HCT116 (cell line): ENCODE measurements around the gene TCF15. TPM values are rescaled to one million over a fixed set of nuclear protein-coding genes. Genes with fewer than 3 reads are reported as not detected.

Experiments used
- ATAC-seq: fragments of 200-7000 bp; cut with Tn5 transposase; 2 replicates; pipeline ENCODE4 v1.9.1; 2020; ENCODE audit warnings: mild to moderate bottlenecking, moderate library complexity
- BruUV-seq: library from RNA; stranded (reverse); fragments of 400-500 nt; replicated peaks from 2 replicates; lab custom pipeline; 2021; lab: Mats Ljungman, UMichigan
- CTCF ChIA-PET: fragments of 300-600 bp; sonication (Branson Sonifier 250); formaldehyde crosslinking; loops from one replicate; lab custom pipeline; 2021; ENCODE audit warnings: antibody characterized with exemption; lab: Charles Lee
- POLR2A ChIA-PET: fragments of 300-600, 350-600 bp; sonication (Branson Sonifier 250); formaldehyde crosslinking; loops from one replicate; lab custom pipeline; 2021; ENCODE audit warnings: antibody characterized with exemption; lab: Charles Lee
- RAD21 ChIA-PET, 2 experiments: fragments of 300-600 bp; sonication (Branson Sonifier 250); formaldehyde crosslinking; loops; one replicate each; lab custom pipeline; 2023; ENCODE audit warnings: low total read pairs in 2 of 2; ENCODE audit not compliant: uncharacterized antibody in 2 of 2, unreplicated experiment in 2 of 2, low non-redundant PET in 1 of 2; lab: Charles Lee
- DNase-seq: peaks from one replicate; pipeline ENCODE4 v3.0.0-alpha.2; 2010; ENCODE audit warnings: low read depth, low spot score
- H2AFZ ChIP-seq: fragments of 200-600 bp; shearing (Covaris generic), sonication (generic); 2 replicates; pipeline ENCODE4 v1.6.1; 2017; ENCODE audit warnings: low read depth, mixed run types, mixed read lengths, antibody characterized with exemption, low read length; ENCODE audit not compliant: poor library complexity, severe bottlenecking
- H3K27ac ChIP-seq: 2 replicates; pipeline ENCODE4 v1.5.1; 2012; ENCODE audit warnings: low read depth, low read length
- H3K27me3 ChIP-seq: fragments of 200-600 bp; sonication (generic); 2 replicates; pipeline ENCODE4 v1.6.1; 2016; ENCODE audit warnings: mixed run types, low read length, mixed read lengths; ENCODE audit not compliant: insufficient read depth
- H3K36me3 ChIP-seq, 2 experiments: fragments of 200-500 bp in 1 of 2; fragments of 200-600 bp in 1 of 2; sonication (Bioruptor generic) in 1 of 2; sonication (generic) in 1 of 2; 2 replicates each; pipeline versions ENCODE4 v1.5.1 to v1.6.1; 2014 to 2016; ENCODE audit warnings: low read length in 2 of 2, inconsistent platforms in 1 of 2, mixed read lengths in 1 of 2, mixed run types in 1 of 2; ENCODE audit not compliant: insufficient read depth in 2 of 2, control insufficient read depth in 1 of 2
- H3K4me1 ChIP-seq, 2 experiments: fragments of 200-600 bp in 1 of 2; sonication (generic) in 1 of 2; 2 replicates each; pipeline versions ENCODE4 v1.5.1 to v1.6.1; 2012 to 2017; ENCODE audit warnings: low read length in 2 of 2, inconsistent platforms in 1 of 2, mild to moderate bottlenecking in 1 of 2, mixed read lengths in 1 of 2, mixed run types in 1 of 2, moderate library complexity in 1 of 2; ENCODE audit not compliant: insufficient read depth in 2 of 2, control insufficient read depth in 1 of 2
- H3K4me2 ChIP-seq: fragments of 200-600 bp; sonication (generic); 2 replicates; pipeline ENCODE4 v1.6.1; 2017; ENCODE audit warnings: mixed run types, low read length, mixed read lengths
- H3K4me3 ChIP-seq, 2 experiments: fragments of 200-600 bp in 1 of 2; sonication (generic) in 1 of 2; replicated peaks in 1 of 2; 2 replicates each; pipeline ENCODE4 v1.5.1; 2011 to 2016; ENCODE audit warnings: low read length in 2 of 2, control low read depth in 1 of 2, low read depth in 1 of 2, mild to moderate bottlenecking in 1 of 2, mixed read lengths in 1 of 2, mixed run types in 1 of 2
- H3K79me2 ChIP-seq: fragments of 200-600 bp; sonication (generic); 2 replicates; pipeline ENCODE4 v1.6.1; 2017; ENCODE audit warnings: mild to moderate bottlenecking, mixed run types, low read length, moderate library complexity, mixed read lengths; ENCODE audit not compliant: insufficient read depth
- H3K9ac ChIP-seq: fragments of 200-600 bp; sonication (generic); 2 replicates; pipeline ENCODE4 v1.6.1; 2016; ENCODE audit warnings: low read length, mixed read lengths
- H3K9me2 ChIP-seq: fragments of 200-600 bp; sonication (generic), shearing (Covaris generic); 2 replicates; pipeline ENCODE4 v1.6.1; 2017; ENCODE audit warnings: mixed run types, mild to moderate bottlenecking, moderate library complexity; ENCODE audit not compliant: insufficient read depth
- H3K9me3 ChIP-seq, 2 experiments: fragments of 200-500 bp in 1 of 2; fragments of 200-600 bp in 1 of 2; sonication (Bioruptor generic) in 1 of 2; sonication (generic) in 1 of 2; 2 replicates each; pipeline ENCODE4 v1.6.1; 2014 to 2017; ENCODE audit warnings: low read length in 2 of 2, mixed read lengths in 2 of 2, inconsistent platforms in 1 of 2, low read depth in 1 of 2, mild to moderate bottlenecking in 1 of 2, mixed run types in 1 of 2, moderate library complexity in 1 of 2; ENCODE audit not compliant: control insufficient read depth in 1 of 2, insufficient read depth in 1 of 2
- H4K20me1 ChIP-seq: fragments of 200-600 bp; sonication (generic), shearing (Covaris generic); 2 replicates; pipeline ENCODE4 v1.6.1; 2017; ENCODE audit warnings: mixed run types, mild to moderate bottlenecking, moderate library complexity; ENCODE audit not compliant: insufficient read depth
- ATF3 ChIP-seq: IDR thresholded peaks from 2 replicates; pipeline ENCODE4 v1.6.1; 2012
- CBX3 ChIP-seq: IDR thresholded peaks from 2 replicates; pipeline ENCODE4 v1.6.1; 2012; ENCODE audit warnings: low read depth
- CEBPB ChIP-seq: IDR thresholded peaks from 2 replicates; pipeline ENCODE4 v1.6.1; 2012; ENCODE audit warnings: low read depth
- ELF1 ChIP-seq: IDR thresholded peaks from 2 replicates; pipeline ENCODE4 v1.6.1; 2012; ENCODE audit warnings: low read depth, borderline replicate concordance
- EZH2phosphoT487 ChIP-seq: fragments of 200-600 bp; IDR thresholded peaks from 2 replicates; pipeline ENCODE4 v1.6.1; 2018; ENCODE audit warnings: antibody characterized with exemption, borderline replicate concordance
- MAX ChIP-seq: IDR thresholded peaks from 2 replicates; pipeline ENCODE4 v1.6.1; 2012
- POLR2AphosphoS5 ChIP-seq: IDR thresholded peaks from 2 replicates; pipeline ENCODE4 v1.6.1; 2011; ENCODE audit warnings: mild to moderate bottlenecking, low read depth, low read length, moderate library complexity
- RAD21 ChIP-seq: IDR thresholded peaks from 2 replicates; pipeline ENCODE4 v1.6.1; 2012; ENCODE audit warnings: low read depth, mild to moderate bottlenecking
- SP1 ChIP-seq: IDR thresholded peaks from 2 replicates; pipeline ENCODE4 v1.6.1; 2012; ENCODE audit warnings: low read depth
- SRF ChIP-seq: IDR thresholded peaks from 2 replicates; pipeline ENCODE4 v1.6.1; 2012; ENCODE audit warnings: low read depth
- TCF7L2 ChIP-seq: IDR thresholded peaks from 2 replicates; pipeline ENCODE4 v1.7.0; 2011; ENCODE audit warnings: borderline replicate concordance, inconsistent platforms; ENCODE audit not compliant: insufficient read depth, insufficient read length; ENCODE audit errors: extremely low read depth
- YY1 ChIP-seq: IDR thresholded peaks from 2 replicates; pipeline ENCODE4 v1.6.1; 2011; ENCODE audit warnings: low read length, low read depth, moderate library complexity, mild to moderate bottlenecking; ENCODE audit not compliant: insufficient replicate concordance; ENCODE audit errors: extremely low read depth
- ZFX ChIP-seq: fragments of 450-650 bp; IDR thresholded peaks from 2 replicates; pipeline ENCODE4 v1.6.1; 2017
- intact Hi-C: fragments of 100-400 bp; cut with micrococcal nuclease; formaldehyde crosslinking; loops from 2 replicates; pipeline ENCODE4 v1.10.0; 2022
- total RNA-seq: library from RNA; stranded (reverse); gene quantifications from one replicate; pipeline ENCODE4 v1.2.1, GENCODE V29; 2021; ENCODE audit not compliant: unreplicated experiment

The TCF15 gene
- total RNA-seq, 1 experiment from 2014 or later = not detected

- Histone ChIP-seq H3K79me2 (no peaks in the 10 kb centered on the region), H3K9ac (no peak overlapping the region), H3K4me3 (no peak overlapping the region), H3K4me1 (peaks cover 7 to 18% of the 10 kb centered on the region in 2 experiments), H4K20me1 (no peaks in the 10 kb centered on the region), H3K27ac (no peak overlapping the region), H3K27me3 (no peaks in the 10 kb centered on the region), H3K9me2 (no peaks in the 10 kb centered on the region), H3K36me3 (no peaks in the 10 kb centered on the region), H2AFZ (no peak overlapping the region), H3K9me3 (no peaks in the 10 kb centered on the region), H3K4me2 (no peak overlapping the region)
- ATAC-seq (no peak), DNase-seq (no peak)
- RAD21 ChIA-PET = no interaction called here
- CTCF ChIA-PET = interaction anchor here (1.0 to 2.1 kb wide), 2 partner anchors 9 to 12 kb away, joined by 4 to 8 read pairs; no protein-coding TSS in a partner anchor
- no TSS peak for BruUV-seq
- POLR2A ChIA-PET = no interaction called here
- no peak for TF ChIP-seq YY1
- TF ChIP-seq EZH2phosphoT487 = no peak
- TF ChIP-seq SP1 = no peak
- TF ChIP-seq CBX3 = no peak
- no peak for TF ChIP-seq SRF
- no peak for TF ChIP-seq ATF3
- no peak for TF ChIP-seq MAX
- intact Hi-C loops = no loop called here
These were observed 48.1 kb upstream of the TCF15 start for GRCh38 chr20:658202-658601.

- Histone ChIP-seq H2AFZ (no peak overlapping the region), H3K4me2 (no peak overlapping the region), H3K36me3 (peaks cover 0 to 3% of the 10 kb centered on the region in 2 experiments; a peak in 1 of 4 replicates), H3K9me3 (no peaks in the 10 kb centered on the region), H3K27ac (no peak overlapping the region), H3K79me2 (peaks cover 19% of the 10 kb centered on the region), H3K4me1 (peaks cover 11 to 31% of the 10 kb centered on the region in 2 experiments), H3K4me3 (no peak overlapping the region), H3K9ac (no peak overlapping the region), H3K9me2 (no peaks in the 10 kb centered on the region), H3K27me3 (no peaks in the 10 kb centered on the region), H4K20me1 (no peaks in the 10 kb centered on the region)
- TF ChIP-seq ZFX (no peak), MAX (no peak), RAD21 (no peak), ELF1 (no peak), TCF7L2 (no peak), ATF3 (no peak), CEBPB (no peak), CBX3 (no peak), POLR2AphosphoS5 (no peak)
- RAD21 ChIA-PET = no interaction called here
- POLR2A ChIA-PET = no interaction called here
- intact Hi-C loops = no loop called here
- CTCF ChIA-PET = interaction anchor here (0.9 to 1.2 kb wide), 2 partner anchors 11 kb away, joined by 3 to 6 read pairs; no protein-coding TSS in a partner anchor
- no TSS peak for BruUV-seq
- no peak for DNase-seq
- ATAC-seq = no peak
These were observed 45.9 kb upstream of the TCF15 start for GRCh38 chr20:655726-656624.
